IMR-90 (cell line): Measurements from ENCODE around the gene CRISP2.

Source experiments
- BHLHE40 ChIP-seq: fragments of 150-350 bp; IDR thresholded peaks from 2 replicates; pipeline ENCODE4 v1.6.1; 2016; ENCODE audit warnings: mild to moderate bottlenecking, low read depth, low read length
- CTCF ChIP-seq: conservative IDR thresholded peaks from 2 replicates; pipeline ENCODE4 v1.5.1; 2012; ENCODE audit warnings: mild to moderate bottlenecking, low read depth, low read length, improper control_type of control experiment
- MAFK ChIP-seq: IDR thresholded peaks from 2 replicates; pipeline ENCODE4 v1.6.1; 2012; ENCODE audit warnings: low read depth, low read length, improper control_type of control experiment
- MXI1 ChIP-seq: IDR thresholded peaks from 2 replicates; pipeline ENCODE4 v1.6.1; 2012; ENCODE audit warnings: low read depth, mild to moderate bottlenecking, low read length, moderate library complexity, borderline replicate concordance
- NFE2L2 ChIP-seq: fragments of 150-350 bp; IDR thresholded peaks from 2 replicates; pipeline ENCODE4 v1.6.1; 2016; ENCODE audit warnings: low read depth, mild to moderate bottlenecking, low read length
- POLR2A ChIP-seq: IDR thresholded peaks from 2 replicates; pipeline ENCODE4 v1.6.1; 2012; ENCODE audit warnings: mild to moderate bottlenecking, low read depth, low read length
- RAD21 ChIP-seq: IDR thresholded peaks from 2 replicates; pipeline ENCODE4 v1.6.1; 2012; ENCODE audit warnings: low read length, improper control_type of control experiment
- RFX5 ChIP-seq: IDR thresholded peaks from 2 replicates; pipeline ENCODE4 v1.8.0; 2012; ENCODE audit warnings: low read depth, mild to moderate bottlenecking, low read length, moderate library complexity
- TF ChIP-seq, protein P1 (sequence below): fragments of 150-350 bp; IDR thresholded peaks from 2 replicates; pipeline ENCODE4 v1.6.1; 2016; ENCODE audit warnings: low read depth, mild to moderate bottlenecking, low read length, moderate library complexity, borderline replicate concordance

DNA sequence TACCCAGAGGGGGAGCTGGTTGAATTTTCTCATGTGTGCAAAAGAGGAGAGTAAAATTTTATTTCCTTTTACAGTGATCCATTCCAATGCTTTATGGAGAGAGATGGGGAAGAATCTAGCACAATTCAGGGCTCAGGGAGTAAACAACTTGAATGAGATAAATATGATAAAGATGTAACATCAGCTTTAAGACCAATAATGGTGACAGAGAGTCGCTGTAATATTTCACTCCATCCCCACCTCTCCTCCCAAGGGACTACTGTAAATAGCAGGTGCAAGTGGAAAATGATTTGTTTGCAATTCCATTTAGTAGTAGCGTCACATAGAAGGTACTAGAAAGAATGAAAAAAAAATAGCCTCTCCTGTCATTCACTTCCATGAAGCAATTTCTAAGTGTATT lies 26.1 kb upstream of the CRISP2 start:
- no peak for TF ChIP-seq CTCF
- TF ChIP-seq POLR2A, result no peak
- no peak for TF ChIP-seq RFX5
- TF ChIP-seq, protein P1, sequence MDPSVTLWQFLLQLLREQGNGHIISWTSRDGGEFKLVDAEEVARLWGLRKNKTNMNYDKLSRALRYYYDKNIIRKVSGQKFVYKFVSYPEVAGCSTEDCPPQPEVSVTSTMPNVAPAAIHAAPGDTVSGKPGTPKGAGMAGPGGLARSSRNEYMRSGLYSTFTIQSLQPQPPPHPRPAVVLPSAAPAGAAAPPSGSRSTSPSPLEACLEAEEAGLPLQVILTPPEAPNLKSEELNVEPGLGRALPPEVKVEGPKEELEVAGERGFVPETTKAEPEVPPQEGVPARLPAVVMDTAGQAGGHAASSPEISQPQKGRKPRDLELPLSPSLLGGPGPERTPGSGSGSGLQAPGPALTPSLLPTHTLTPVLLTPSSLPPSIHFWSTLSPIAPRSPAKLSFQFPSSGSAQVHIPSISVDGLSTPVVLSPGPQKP, result no peak
- TF ChIP-seq RAD21, result no peak
- TF ChIP-seq BHLHE40, result no peak
- no peak for TF ChIP-seq MAFK
- TF ChIP-seq NFE2L2, result no peak
- TF ChIP-seq MXI1, result no peak
